GM12878 (cell line): ENCODE results near the gene PAPPA. TPM values are rescaled to one million over a fixed set of nuclear protein-coding genes. Genes with fewer than 3 reads are reported as not detected.

ENCODE experiments used
- ATAC-seq: fragments of 200-7000 bp; cut with Tn5 transposase; 3 replicates; pipeline ENCODE4 v1.9.1; 2020; ENCODE audit warnings: mild to moderate bottlenecking, moderate library complexity
- BruUV-seq: library from RNA; stranded (reverse); fragments of 400-500 nt; replicated peaks from 2 replicates; lab custom pipeline; 2021; lab: Mats Ljungman, UMichigan
- CTCF ChIA-PET: fragments of 300-600 bp; sonication (Branson Sonifier 250); formaldehyde crosslinking; extraction: SDS; loops from one replicate; lab custom pipeline; 2021; ENCODE audit warnings: inconsistent platforms; lab: Yijun Ruan, JAX
- POLR2A ChIA-PET: fragments of 350-600 bp; formaldehyde crosslinking; extraction: SDS; loops from one replicate; lab custom pipeline; 2021; ENCODE audit warnings: inconsistent platforms; lab: Charles Lee
- RAD21 ChIA-PET: fragments of 300-600 bp; sonication (Branson Sonifier 250); formaldehyde crosslinking; loops from one replicate; lab custom pipeline; 2023; ENCODE audit warnings: antibody characterized with exemption; ENCODE audit not compliant: unreplicated experiment; lab: Charles Lee
- SMC1A ChIA-PET: fragments of 300-600 bp; sonication (Branson Sonifier 250); formaldehyde crosslinking; loops from one replicate; lab custom pipeline; 2023; ENCODE audit not compliant: unreplicated experiment, uncharacterized antibody; lab: Charles Lee
- DNase-seq: peaks from one replicate; pipeline ENCODE4 v3.0.0-alpha.2; 2011; ENCODE audit warnings: low read depth, low spot score
- FAIRE-seq: peaks from 3 replicates; lab custom pipeline; 2011; peaks lifted over from hg19 to GRCh38; lab: Jason Lieb, UNC
- H2AFZ ChIP-seq: 2 replicates; pipeline ENCODE4 v1.6.0; 2011; ENCODE audit warnings: low read depth, low read length, control low read depth; ENCODE audit not compliant: control insufficient read depth
- H3K27ac ChIP-seq: 2 replicates; pipeline ENCODE4 v1.5.1; 2011; ENCODE audit warnings: control low read depth; ENCODE audit not compliant: control insufficient read depth, insufficient read depth
- H3K27me3 ChIP-seq, 2 experiments: replicated peaks in 1 of 2; 2 replicates each; pipeline versions ENCODE4 v1.6.0 to v1.6.1; 2011; ENCODE audit warnings: low read length in 1 of 2; ENCODE audit not compliant: control insufficient read depth in 2 of 2, insufficient read depth in 2 of 2
- H3K36me3 ChIP-seq, 2 experiments: 2 replicates each; pipeline ENCODE4 v1.5.1; 2011; ENCODE audit warnings: low read length in 1 of 2; ENCODE audit not compliant: control insufficient read depth in 2 of 2, insufficient read depth in 2 of 2
- H3K4me1 ChIP-seq: 2 replicates; pipeline ENCODE4 v1.6.1; 2011; ENCODE audit warnings: mild to moderate bottlenecking, low read length, moderate library complexity, mixed read lengths; ENCODE audit not compliant: control insufficient read depth, insufficient read depth
- H3K4me2 ChIP-seq: 2 replicates; pipeline ENCODE4 v1.6.0; 2011; ENCODE audit warnings: control low read depth; ENCODE audit not compliant: control insufficient read depth, insufficient read depth
- H3K4me3 ChIP-seq: fragments of 200-600 bp; sonication (generic); 2 replicates; pipeline ENCODE4 v1.5.1; 2016
- H3K79me2 ChIP-seq: 2 replicates; pipeline ENCODE4 v1.6.0; 2011; ENCODE audit warnings: low read length; ENCODE audit not compliant: control insufficient read depth, insufficient read depth
- H3K9ac ChIP-seq: 2 replicates; pipeline ENCODE4 v1.8.0; 2011; ENCODE audit warnings: low read length, control low read depth, mixed read lengths; ENCODE audit not compliant: control insufficient read depth, insufficient read depth
- H3K9me3 ChIP-seq: replicated peaks from 3 replicates; pipeline ENCODE4 v1.5.1; 2011; ENCODE audit warnings: mild to moderate bottlenecking, low read length; ENCODE audit not compliant: control insufficient read depth, insufficient read depth
- H4K20me1 ChIP-seq: 2 replicates; pipeline ENCODE4 v1.6.0; 2011; ENCODE audit not compliant: control insufficient read depth, insufficient read depth
- CEBPB ChIP-seq, 2 experiments: fragments of 150-350 bp in 1 of 2; IDR thresholded peaks; 2 replicates each; pipeline ENCODE4 v1.6.1; 2012 to 2014; ENCODE audit warnings: low read depth in 2 of 2, low read length in 2 of 2, borderline replicate concordance in 1 of 2, inconsistent platforms in 1 of 2
- ELK1 ChIP-seq: IDR thresholded peaks from 2 replicates; pipeline ENCODE4 v1.6.1; 2012; ENCODE audit warnings: low read depth, low read length, improper control_type of control experiment
- NFYB ChIP-seq: IDR thresholded peaks from 2 replicates; pipeline ENCODE4 v1.6.1; 2011; ENCODE audit warnings: low read depth, mild to moderate bottlenecking, low read length, improper control_type of control experiment, moderate library complexity; ENCODE audit not compliant: insufficient read depth
- PAX8 ChIP-seq: fragments of 450-650 bp; IDR thresholded peaks from 2 replicates; pipeline ENCODE4 v1.6.1; 2017; ENCODE audit warnings: mild to moderate bottlenecking, moderate library complexity
- RB1 ChIP-seq: fragments of 450-650 bp; formaldehyde crosslinking; IDR thresholded peaks from 2 replicates; pipeline ENCODE4 v1.6.1; 2017; ENCODE audit warnings: mild to moderate bottlenecking, borderline replicate concordance
- RELA ChIP-seq: fragments of 450-650 bp; IDR thresholded peaks from 2 replicates; pipeline ENCODE4 v1.8.0; 2014; ENCODE audit warnings: borderline replicate concordance; ENCODE audit not compliant: partially characterized antibody
- SIX5 ChIP-seq: IDR thresholded peaks from 2 replicates; pipeline ENCODE4 v1.6.1; 2011; ENCODE audit warnings: mild to moderate bottlenecking, low read depth, low read length, moderate library complexity; ENCODE audit not compliant: severe bottlenecking
- SKIL ChIP-seq: fragments of 450-650 bp; IDR thresholded peaks from 2 replicates; pipeline ENCODE4 v1.6.1; 2017; ENCODE audit warnings: mild to moderate bottlenecking, low read depth, inconsistent platforms; ENCODE audit not compliant: poor library complexity, severe bottlenecking
- TBL1XR1 ChIP-seq: IDR thresholded peaks from 2 replicates; pipeline ENCODE4 v1.6.1; 2012; ENCODE audit warnings: low read depth, low read length, improper control_type of control experiment
- TCF3 ChIP-seq: IDR thresholded peaks from 2 replicates; pipeline ENCODE4 v1.6.1; 2012; ENCODE audit warnings: low read depth, mild to moderate bottlenecking, low read length, borderline replicate concordance; ENCODE audit not compliant: insufficient read depth
- ZBTB40 ChIP-seq: fragments of 450-650 bp; IDR thresholded peaks from 2 replicates; pipeline ENCODE4 v1.6.1; 2016; ENCODE audit warnings: mild to moderate bottlenecking, moderate library complexity, borderline replicate concordance
- ZNF207 ChIP-seq: fragments of 450-650 bp; IDR thresholded peaks from 2 replicates; pipeline ENCODE4 v1.6.1; 2014; ENCODE audit warnings: antibody characterized with exemption, mild to moderate bottlenecking, borderline replicate concordance
- WGBS: methylation state at CpG from one replicate; pipeline ENCODE4 v1.1.6; 2016; ENCODE audit warnings: low lambda C conversion rate; ENCODE audit not compliant: insufficient replicate concordance, insufficient coverage; ENCODE audit errors: missing lambda C conversion rate; 5-methylcytosine and 5-hydroxymethylcytosine counted together
- in situ Hi-C: fragments of 300-500 bp; cut with MboI; formaldehyde crosslinking; loops from 9 replicates; pipeline ENCODE4 v1.14.3; 2018; ENCODE audit warnings: mixed read lengths
- intact Hi-C: fragments of 100-400 bp; cut with micrococcal nuclease; formaldehyde crosslinking; loops from one replicate; pipeline ENCODE4 v1.14.2; 2022; ENCODE audit not compliant: unreplicated experiment
- polyA plus RNA-seq, 11 experiments: library from polyadenylated mRNA; depleted of rRNA in 4 of 11; unstranded in 6 of 11; stranded (reverse) in 5 of 11; fragments of >200 nt; fragmentation: Nextera tagmentation in 4 of 11; fragmentation: Illumina TruSeq in 1 of 11; extraction: Ambion mirVana in 4 of 11; extraction: Trizol in 1 of 11; gene quantifications; 1 replicate in 1 of 11; 2 replicates in 10 of 11; pipeline versions ENCODE4 v1.2.1 to v1.2.3, GENCODE V29; 2011 to 2016; ENCODE audit warnings: inconsistent platforms in 2 of 11, missing spikeins in 2 of 11, low read depth in 1 of 11
- total RNA-seq, 4 experiments: library from RNA; depleted of rRNA in 3 of 4; stranded (reverse); fragments of >200 nt in 3 of 4; fragmentation: Illumina TruSeq in 1 of 4; extraction: Trizol in 1 of 4; gene quantifications; 2 replicates each; pipeline versions ENCODE4 v1.2.1 to v1.2.3, GENCODE V29; 2013 to 2021

The PAPPA gene
- total and polyA plus RNA-seq, 10 of the 15 experiments (the other 5 are each of a cell fraction or from before 2014, with no cell fraction given), result under 0.01 to 0.19 (median 0.02) TPM; not detected in 4

- TF ChIP-seq SIX5 (no peak), PAX8 (no peak), RELA (no peak), NFYB (no peak)
Observed at GRCh38 chr9:116405321-116405720, 251.7 kb downstream of the PAPPA start (continued).

GRCh38 chr9:116406469-116406868, 252.9 kb downstream of the PAPPA start:
- RAD21 ChIA-PET, result no interaction called here
- intact Hi-C loops, result no loop called here
- Histone ChIP-seq H3K9me3 (no peaks in the 10 kb centered on the region), H2AFZ (no peak overlapping the region), H3K27ac (no peak overlapping the region), H3K36me3 (no peaks in the 10 kb centered on the region), H3K79me2 (no peaks in the 10 kb centered on the region), H3K4me2 (no peak overlapping the region), H3K27me3 (no peaks in the 10 kb centered on the region), H3K9ac (no peak overlapping the region), H4K20me1 (no peaks in the 10 kb centered on the region), H3K4me3 (no peak overlapping the region), H3K4me1 (no peaks in the 10 kb centered on the region)
- POLR2A ChIA-PET, result no interaction called here
- no TSS peak for BruUV-seq
- WGBS, result 66% methylated on average over 2 of the region's 2 CpGs
- in situ Hi-C loops, result no loop called here
- no peak for DNase-seq
- CTCF ChIA-PET, result no interaction called here
- FAIRE-seq, result no peak
- SMC1A ChIA-PET, result no interaction called here
- no peak for ATAC-seq
- TF ChIP-seq CEBPB (IDR thresholded peaks at IDR 0.05; ENCODE audit: borderline replicate concordance in 1 of 2, low read depth in 2 of 2, low read length in 2 of 2) (no peak), TBL1XR1 (no peak), TCF3 (no peak), SKIL (no peak), RB1 (no peak), ZNF207 (no peak), ZBTB40 (no peak), ELK1 (no peak)
